Measurements from ENCODE around the gene HDLBP.

Gene HDLBP

DNA sequence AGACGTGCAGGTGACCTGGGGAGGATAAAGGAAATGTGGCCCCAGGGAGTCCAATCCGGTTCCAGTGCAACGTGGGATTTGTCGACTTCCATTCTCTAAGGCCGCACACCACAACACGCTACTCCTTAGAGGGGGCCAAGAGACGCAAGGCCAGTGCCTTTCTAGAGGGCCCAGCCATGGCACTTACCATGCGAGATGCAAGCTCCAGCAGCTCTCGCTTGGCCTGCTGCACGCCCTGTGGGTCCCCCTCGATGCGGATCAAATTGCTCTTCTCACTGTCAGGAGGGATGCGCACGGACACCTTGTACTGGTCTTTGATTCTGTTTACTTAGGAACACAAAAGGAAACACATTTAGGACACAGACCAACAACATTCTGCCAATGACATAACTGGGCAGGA lies 65.8 kb downstream of the HDLBP start:
- DNase-seq: no peak

DNA sequence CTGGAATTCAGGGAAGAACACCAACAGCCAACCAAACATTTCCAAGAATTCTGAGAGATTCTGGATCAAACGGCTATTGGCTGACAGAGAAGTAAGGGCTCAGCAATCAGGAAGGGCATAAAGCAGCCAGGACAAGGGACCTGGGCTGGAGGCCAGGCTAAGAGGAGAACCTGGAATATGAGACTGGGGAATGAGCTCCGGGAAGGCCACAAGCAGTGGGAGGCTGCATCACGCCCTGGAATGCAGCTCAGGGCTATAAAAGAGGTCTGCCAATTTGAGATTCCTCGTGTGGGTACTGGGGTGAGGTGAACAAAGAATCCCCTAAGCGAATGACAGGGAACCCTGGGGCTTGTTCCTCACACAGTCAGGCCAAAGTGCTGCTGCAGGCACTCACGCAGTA lies 66.6 kb downstream of the HDLBP start:
- no peak for DNase-seq

DNA sequence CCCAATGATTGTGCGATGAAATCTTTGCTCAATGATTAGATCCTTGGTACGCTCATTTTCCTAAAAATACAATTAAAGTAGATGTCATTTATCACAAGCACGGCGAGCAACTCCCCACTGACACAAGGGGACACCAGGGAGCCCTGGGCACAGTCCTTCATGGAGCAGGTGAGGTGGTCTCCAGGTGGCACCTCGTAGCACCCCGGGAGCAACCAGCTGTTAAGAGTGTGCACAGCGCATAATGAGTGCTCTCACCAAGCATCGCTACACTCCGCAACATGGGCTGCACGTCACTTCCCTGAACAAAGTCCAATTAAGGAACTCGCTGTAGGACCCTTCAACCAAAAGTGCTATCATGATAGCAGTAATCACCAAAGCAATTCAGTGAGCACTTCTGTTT lies 67.2 kb downstream of the HDLBP start:
- DNase-seq: no peak

DNA sequence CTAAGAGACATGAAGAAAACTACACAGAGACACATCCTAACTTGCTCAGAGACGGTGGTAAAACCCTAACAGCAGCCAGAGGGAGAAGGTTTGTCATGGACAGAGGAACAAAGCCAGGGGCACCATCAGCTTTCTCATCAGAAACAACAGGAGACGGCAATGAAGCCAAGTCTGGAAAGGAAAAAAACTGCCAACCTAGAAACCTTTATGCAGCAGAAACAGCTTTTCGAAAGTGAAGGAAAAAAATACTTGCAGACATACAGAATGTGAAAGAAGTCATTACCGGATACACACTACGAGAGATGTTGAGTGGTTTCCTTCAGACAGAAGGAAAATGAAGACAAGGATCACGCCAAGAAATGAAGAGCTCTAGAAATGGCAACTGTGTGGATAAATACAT lies 71.1 kb downstream of the HDLBP start:
- no peak for DNase-seq

DNA sequence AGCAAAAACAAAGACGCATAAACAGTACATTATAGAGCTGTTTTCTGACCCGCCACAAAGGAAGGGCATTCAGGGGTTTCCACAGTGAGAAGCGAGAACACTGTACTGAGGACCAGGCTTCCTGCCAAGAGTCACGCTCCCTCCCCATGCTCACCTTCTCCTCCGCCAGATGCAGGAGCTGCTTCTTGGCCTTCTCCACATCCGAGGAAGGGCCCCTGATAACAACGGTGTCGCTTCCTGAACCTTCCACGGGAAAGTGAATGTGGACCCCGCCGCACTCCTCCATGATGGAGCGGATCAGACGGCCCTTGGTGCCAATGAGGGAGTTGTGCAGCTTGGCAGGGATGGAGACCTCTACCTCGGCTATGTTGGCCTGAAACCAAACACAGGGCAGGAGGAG lies 73.2 kb downstream of the HDLBP start:
- no peak for DNase-seq

DNA sequence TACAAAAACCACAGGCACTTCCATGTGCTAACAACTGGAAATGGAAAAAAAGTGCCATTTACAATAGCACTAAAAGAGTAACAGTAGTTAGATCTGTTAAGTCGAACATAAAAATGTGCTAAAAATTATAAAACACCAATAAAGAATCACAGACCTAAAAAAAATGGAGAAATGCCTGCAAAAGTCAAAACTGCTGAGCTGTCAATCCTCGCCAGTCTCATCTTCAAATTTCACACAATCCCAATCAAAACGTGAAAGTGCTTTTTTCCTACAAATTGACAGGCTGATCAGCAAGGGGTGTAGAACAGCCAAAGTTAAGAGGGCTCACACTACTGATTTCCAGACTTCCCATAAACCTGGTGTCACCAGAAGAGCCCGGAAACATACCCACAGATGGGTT lies 73.8 kb downstream of the HDLBP start:
- no peak for DNase-seq

DNA sequence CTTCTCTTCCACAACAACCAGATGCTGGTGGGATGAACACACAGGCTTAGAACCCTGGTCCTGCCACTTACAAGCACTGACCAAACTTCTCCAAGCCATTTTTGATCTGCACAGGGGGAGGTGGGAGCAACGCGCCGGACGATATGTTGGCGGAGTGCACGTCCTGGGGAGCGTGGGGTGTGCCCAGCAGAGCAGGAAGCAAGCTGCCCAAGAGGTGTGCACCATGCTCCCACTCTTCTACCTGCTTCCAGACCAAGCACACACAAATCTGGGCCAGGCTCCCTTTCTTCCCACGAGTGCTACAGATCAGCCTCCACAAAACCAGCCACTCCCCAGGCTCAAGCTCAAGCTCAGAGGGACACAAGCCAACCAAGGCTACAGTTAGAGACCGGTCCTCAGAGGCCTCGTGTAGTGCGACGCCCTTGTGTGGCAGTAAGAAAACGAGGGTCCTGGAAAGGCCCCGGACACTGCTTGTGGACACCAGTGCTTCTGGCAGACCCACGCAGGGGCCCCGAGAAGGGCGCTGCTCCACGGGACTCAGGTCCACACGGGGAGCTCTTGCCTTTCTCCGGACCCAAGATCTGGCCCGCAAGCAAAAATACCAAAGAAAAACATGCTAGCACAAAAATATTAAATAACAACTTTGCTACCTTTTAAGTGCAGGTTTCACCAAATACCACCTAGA lies 75.0 kb downstream of the HDLBP start:
- no peak for DNase-seq

DNA sequence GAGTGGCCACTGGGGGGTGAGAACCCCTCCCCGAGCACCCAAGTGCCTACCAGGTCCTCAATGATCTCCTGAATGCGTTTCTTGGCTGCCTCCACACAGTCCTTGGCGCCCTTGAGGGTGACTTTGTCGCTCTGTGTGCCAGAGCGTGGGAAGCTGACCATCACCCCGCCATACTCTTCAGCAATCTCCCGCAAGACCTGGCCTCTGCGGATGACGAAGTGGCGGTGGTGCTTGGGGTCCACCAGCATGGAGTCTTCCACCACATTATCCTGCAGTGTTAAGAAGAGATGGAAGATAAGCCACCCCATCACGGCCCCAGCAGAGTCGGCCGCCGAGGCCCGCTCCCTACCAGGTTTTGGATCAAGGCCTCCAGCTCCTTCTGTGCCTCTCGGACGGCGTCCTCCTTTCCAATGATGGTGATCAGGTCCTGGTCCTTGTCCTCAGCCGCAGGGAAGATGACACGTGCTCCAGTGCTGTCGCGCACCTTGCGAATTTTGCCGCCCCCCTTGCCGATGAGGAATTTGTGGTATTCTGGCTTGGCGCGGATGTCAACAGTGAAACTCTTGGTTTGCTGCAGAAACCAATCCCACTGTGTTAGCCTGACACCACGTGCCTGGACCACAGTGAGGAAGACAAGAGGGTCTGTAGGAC lies 75.8 kb downstream of the HDLBP start:
- DNase-seq: no peak

DNA sequence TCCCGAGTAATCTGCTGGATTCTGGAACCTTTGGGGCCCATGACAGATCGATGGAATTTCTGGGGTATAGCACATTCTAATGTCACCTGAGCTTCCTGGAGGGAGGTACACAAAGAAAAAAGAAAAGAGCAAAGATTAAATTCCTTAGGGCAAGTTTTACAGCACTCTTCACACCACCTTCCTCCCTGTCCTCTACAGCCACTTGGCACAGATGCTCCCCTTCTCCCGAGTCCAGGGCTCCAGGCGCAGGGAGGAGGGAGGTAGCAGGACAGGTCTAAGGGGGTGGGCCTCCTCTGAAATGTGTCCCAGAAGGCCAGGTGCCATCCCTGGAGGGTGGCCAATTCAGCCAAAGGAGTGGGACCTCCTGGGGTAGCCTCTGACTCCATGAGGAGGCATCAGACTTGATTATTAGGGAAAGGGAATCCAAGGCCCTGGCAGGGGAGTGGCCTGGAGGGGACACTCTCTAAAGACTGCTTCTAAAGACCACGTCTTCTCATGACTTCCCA lies 76.7 kb downstream of the HDLBP start:
- no peak for DNase-seq

DNA sequence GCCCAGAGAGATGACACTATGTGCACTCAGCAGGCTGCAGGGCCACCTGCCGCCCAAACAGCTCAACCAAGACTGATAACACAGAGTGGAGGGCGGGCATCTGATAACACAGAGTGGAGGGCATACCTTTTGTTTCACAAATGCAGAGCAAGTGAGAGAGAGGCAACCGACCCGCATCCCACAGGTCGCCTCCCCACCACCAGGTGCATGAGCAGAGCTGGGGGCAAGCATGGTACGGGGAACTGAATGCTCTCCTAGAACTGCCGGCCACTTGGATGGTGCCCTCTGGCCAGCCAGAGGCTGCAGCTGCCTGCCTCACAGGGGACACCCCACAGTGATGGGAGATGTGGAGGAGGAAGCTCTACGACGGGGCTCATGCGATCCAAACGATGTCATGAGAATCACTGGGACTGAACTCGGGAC lies 77.5 kb downstream of the HDLBP start:
- DNase-seq: no peak

DNA sequence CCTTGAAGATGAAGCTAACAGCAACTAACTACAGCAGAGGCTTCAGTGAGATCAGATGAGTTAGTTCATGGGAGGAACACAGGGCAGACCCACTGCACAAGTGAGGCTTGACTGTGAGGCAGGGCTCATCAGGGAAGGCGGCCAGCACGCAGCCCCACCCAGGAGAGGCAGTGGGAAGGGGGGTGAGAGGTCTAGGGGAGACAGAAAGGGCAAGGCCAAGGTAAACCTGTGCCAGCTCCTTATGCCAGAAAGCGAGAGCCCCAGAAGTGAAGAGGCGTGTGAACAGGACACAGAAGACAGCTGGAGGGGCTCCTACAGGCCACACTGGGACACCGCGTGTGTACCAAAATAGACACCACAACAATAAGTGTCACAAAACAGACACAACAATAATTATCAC lies 78.4 kb downstream of the HDLBP start:
- no peak for DNase-seq

DNA sequence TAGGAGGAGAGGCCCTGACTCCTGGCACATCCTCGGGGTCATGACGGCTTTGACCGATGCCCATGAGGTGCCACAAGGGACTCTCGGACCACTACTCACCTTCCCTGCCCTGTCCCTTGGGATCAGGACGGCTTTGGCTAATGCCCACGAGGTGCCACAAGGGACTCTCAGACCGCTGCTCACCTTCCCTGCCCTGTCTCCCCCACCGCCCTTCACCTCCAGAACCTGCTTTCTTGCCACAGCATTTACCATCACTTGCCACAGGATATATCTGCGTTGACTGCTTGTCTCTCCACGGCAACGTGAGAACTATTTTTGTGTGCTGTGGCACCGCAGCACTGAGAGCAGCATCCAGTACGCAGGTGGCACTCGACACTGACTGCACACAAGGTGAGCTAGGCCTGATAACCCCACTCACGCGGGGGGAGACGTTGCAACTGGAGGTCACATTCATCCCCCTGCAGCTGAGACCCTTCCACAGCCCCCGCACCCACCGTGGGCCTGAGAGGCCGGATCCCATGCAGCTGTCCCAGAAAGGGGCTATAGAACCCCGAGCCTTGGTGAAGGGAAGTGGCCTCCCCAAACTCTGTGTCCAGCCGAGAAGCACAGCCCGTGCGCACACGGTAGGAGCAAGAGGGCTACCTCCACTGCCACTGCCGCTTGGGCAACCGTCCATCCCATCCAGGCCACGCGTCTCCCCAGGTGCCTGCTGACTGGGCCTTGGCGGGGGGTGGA lies 79.4 kb downstream of the HDLBP start:
- DNase-seq: no peak

DNA sequence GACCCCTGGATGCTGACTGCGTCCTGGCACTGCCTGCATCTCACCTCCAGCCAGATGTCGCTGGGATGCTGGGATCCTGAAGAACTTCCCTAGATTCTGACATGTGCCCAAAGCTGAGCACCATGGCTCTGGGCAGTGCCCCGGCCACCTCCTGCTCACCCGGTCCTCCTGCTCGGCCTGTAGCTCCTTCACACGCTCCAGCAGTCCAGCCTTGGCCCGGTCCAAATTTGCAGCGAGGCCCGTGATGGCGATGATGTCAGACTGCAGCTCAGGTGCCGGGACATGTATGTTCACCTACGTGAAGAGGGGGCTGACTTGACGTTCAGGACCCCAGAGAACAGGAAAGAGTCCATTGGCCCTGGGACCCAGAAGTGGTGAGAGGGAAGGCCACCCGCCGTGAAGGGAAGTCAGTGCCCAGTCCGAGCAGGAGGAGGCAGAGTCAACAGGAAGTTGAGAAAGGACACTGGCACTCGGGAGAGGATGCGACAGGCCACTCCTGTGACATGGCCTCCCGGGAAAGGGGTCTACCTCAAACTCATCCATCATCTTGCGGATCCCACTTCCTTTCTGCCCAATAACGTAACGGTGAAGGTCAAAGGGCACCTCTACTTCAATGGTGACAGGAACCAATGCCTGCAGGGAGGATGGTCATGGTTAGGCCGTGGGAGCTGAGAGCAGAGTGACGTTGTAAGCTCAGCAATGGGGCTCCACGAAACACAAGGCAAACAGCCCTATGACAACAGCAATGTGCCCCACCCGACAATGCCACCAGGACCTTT lies 80.3 kb downstream of the HDLBP start:
- no peak for DNase-seq

DNA sequence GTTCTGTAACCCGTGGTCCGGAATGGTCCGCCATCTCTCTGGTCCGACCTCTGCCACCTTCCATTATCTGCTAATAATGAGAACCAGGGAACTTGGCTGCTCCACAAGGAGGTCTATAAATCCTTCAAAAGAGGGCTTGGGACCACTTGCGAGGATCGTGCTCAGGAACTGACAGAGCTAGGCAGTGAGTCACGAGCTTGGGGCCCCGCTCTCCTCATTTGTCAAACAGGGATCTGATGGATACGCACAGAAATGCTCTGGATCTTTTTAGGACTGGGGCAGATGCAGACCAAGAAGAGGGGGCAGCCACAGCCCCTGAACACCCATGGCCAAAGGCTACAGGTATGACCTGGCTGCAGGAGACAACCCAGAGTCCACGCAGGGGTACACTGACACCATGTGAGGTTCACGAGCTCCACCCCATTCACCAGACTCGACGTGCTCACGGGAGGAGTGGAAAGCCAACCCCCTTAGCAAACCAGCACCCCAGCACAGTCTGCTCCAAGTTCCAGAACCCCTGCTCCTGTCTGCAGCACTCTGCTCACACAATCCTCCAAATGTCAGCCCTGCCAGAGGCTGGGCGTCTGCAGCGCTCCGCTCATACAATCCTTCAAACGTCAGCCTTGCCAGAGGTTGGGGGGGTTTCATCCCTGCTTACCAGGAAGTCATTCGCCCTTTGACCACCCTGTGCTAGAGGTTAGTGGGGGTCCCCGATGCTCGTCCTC lies 81.2 kb downstream of the HDLBP start:
- no peak for DNase-seq

DNA sequence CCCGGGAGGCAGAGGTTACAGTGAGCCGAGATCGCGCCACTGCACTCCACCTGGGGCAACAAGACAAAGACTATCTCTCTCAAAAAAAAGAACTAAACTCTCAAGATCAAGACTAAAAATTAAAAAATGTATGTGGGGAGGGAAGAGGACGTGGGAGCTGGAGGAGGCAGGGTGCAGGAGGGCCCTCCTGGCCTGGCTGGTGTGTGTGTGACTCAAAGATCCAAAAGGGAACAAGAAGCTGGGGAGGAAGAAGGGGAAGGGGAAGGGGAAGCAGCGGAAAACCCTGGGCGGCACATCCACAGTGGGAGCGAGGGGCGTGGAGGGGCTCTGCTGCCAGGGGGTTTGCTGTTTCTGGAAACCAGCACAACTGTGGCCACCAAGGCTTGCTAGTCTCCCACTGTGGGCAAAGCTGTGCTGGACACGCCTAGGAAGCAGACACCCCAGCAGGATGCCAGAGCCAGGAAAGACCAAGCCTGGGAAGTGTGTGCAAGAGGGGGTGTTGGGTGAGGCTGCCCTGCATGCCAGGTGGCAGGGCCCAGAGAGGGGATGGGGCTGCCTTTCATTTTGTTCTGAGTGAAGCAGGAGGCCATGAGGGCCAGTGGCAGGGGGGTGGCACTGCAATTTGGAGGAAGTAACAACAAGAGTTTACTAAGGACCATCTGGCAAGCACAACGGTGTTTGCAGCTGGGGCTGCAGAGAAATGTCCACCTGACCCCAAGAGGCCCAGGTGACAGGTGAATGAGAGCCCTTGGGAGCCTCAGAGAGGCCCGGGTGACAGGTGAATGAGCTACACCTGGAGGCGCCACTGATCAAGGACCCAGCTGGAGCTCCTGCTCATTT lies 82.5 kb downstream of the HDLBP start:
- DNase-seq: no peak

DNA sequence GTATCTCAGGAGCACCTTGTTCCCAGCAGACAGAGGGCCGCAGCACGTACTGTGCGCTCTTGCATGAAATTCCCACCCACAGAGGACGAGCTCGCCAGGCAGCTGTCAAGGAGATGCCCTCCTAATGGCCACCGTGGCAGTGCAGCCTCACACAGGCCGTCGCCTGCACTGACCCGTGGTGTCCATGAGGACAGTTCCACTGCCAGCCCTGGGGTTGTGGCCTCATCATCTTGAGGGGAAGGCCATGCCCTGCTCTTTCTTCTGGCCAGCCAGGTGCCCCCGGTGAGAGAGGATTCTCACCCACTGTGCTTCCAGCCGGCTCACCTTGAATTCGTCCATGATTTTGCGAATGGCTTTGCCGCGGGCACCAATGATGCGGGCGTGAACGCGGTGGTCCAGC lies 85.0 kb downstream of the HDLBP start:
- DNase-seq: no peak

DNA sequence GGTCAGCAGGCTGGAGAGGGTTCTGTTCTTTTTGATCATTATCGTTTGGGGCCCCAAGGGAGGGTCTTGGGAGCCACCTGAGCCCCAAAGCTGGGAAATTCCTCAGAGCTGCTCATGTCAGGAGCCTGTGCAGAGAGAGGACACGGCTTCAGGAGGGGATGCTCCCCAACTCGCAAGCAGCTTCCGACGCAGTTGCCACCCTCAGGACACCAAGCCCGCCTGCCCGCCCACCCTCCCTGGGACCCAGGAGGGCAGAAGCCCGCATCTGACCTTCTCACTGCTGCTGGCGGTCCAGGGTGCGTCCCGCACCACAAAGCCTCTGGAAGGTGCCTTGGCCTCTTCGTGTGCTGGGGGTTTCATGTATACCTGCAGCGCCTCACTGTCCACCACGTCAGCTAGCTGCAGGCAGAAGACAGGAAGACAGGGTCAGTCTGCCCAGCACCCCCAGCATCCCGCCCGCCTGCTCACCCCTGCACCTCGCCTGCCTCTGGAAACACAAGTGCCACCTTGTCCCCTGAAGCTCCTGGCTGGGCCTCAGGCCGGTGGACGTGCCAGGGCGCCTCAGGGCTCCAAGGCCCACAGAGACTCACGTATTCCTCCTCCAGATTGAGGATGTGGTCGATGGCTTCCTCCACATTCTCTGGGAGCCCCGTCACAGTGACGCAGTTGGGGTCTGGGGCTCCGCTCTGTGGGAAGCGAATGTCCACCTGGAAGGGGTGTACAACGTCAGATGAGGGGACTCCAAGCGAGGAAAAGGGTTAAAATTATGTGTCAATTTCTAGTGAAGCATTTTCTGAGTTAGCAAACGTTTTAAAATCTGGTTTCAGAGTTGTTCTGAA lies 85.7 kb downstream of the HDLBP start:
- no peak for DNase-seq

DNA sequence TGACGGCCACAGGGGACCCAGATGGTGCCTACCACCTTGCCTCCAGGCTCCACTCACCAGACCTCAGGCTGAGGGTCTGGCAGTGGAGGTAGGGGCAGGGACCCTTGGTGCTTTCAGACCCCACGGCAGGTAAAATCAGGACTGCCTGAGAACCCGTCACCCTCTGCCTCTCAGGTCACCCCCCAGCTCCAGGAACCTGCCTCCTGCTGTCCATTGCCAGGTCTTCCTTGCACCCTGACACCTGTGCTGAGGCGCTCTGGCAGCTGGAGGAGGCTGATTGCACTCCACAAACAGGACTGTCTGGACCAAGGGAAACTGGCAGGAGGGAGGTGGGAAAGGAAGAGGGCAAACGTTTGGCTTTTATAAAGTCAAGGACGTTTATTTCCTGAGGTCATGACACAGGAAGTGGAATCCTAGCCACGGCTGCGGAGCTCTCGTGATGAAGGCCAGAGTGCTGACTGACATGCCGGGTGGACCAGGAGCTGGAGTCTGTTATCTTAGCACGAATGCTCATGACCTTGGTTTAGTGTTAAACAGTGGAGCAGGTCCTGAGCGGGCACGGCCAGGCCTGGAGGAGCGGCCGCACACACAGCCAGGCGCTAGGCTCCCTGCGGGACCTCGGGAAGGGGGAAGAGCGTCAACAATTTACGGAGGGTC lies 86.5 kb downstream of the HDLBP start:
- no peak for DNase-seq

DNA sequence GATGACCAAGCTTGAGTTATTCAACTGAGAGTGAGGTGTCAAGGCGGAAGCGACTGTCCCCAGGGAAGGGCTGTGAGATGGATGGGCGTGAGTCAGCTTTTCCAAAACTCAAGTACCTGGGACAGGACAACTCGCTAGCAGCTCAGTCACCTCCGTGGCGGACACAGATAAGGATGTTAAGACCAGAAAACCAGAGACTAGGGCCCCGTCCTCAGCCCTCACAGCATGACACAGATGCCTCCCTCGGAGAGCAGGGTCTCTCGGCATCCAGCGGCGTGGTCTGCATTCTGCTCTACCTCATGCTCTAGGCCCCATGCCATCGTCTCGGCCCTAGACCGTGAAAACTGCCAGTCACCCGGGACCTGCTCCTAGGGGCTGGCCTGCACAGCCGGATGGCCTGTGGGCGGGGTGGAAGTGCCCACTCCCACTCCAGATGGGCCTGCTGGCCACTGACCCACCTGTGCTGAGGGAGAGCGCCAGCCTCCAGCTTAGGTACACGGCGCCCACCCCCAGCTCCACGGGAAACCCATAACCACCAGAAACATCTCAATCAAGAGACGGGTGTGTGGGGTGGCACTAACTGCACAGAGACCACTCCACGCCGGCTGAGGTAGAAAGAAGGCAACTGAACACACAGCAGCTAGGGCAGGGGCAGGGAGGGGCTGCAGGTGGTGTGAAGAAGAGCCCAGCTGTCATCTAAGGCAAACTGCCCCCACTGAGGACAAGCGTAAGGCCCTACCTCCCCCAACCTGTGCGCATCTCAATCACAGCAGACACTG lies 87.2 kb downstream of the HDLBP start:
- no peak for DNase-seq

Measured in activated naive CD4-positive, alpha-beta T cell (primary cell).